ENCODE results near the gene ZDHHC17. TPM values are rescaled to one million over a fixed set of nuclear protein-coding genes. Genes with fewer than 3 reads are reported as not detected.
A peak's percentile ranks its signal among the peaks of the same experiment; 100 is the strongest.

Gene ZDHHC17
- total RNA-seq, 1 donor from 2014 or later, result 39.6 TPM

DNA sequence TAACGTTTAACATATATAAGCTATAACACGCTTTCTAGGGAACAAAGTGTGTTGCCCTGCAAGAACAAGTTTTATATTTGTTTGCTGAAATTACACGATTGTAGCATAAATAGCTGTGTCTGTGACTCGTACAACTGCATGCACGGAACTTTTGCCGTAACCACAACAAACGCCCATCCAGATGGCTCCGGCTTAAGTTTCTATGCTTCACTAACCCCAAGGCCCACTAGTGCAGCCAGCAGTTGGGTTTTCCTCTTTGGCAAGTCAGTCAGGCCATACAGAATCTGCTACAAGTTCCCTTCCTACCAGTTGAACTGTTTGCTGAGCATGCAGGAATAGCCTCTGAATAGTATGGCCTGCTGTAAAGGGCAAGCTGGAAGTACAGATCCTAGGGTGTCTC, 102.8 kb downstream of the ZDHHC17 start:
- no peak overlapping the region for H3K4me3 Mint-ChIP-seq (ENCODE audit: unreplicated experiment)
- peaks cover 81% of the 10 kb centered on the region for H3K4me1 Mint-ChIP-seq (ENCODE audit: low read depth)
- no peaks in the 10 kb centered on the region for H3K27me3 Mint-ChIP-seq (ENCODE audit: low read depth)
- no peaks in the 10 kb centered on the region for H3K9me3 Mint-ChIP-seq (ENCODE audit: low read depth)
- TF ChIP-seq, protein P1, sequence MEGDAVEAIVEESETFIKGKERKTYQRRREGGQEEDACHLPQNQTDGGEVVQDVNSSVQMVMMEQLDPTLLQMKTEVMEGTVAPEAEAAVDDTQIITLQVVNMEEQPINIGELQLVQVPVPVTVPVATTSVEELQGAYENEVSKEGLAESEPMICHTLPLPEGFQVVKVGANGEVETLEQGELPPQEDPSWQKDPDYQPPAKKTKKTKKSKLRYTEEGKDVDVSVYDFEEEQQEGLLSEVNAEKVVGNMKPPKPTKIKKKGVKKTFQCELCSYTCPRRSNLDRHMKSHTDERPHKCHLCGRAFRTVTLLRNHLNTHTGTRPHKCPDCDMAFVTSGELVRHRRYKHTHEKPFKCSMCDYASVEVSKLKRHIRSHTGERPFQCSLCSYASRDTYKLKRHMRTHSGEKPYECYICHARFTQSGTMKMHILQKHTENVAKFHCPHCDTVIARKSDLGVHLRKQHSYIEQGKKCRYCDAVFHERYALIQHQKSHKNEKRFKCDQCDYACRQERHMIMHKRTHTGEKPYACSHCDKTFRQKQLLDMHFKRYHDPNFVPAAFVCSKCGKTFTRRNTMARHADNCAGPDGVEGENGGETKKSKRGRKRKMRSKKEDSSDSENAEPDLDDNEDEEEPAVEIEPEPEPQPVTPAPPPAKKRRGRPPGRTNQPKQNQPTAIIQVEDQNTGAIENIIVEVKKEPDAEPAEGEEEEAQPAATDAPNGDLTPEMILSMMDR (IDR thresholded peaks at IDR 0.05), result no peak
- no peak for DNase-seq (ENCODE audit: low spot score)
- peaks cover 20% of the 10 kb centered on the region for H3K36me3 Mint-ChIP-seq (ENCODE audit: low read depth)
- H3K27ac Mint-ChIP-seq (ENCODE audit: unreplicated experiment), result peak overlapping the region; percentile 92

DNA sequence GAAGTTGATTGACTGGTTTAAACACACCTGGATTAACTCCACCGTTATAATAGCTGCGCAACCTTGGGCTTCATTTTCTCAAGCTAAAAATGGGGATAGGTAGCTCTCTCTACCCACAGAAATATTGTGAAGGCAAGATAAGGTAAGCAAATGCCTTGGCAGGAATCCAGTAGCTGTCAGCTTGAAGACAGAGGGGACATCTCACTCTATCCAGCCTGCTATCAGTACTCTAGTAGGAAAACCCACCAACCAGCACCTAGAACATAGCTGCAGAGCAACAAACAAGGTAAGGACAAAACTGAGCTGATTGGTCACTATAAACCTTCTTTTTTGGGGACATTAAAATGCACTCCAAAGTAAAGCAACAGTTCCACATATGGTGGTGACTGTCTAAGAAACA, 107.2 kb downstream of the ZDHHC17 start:
- H3K27ac Mint-ChIP-seq (ENCODE audit: unreplicated experiment), result peak overlapping the region; percentile 27
- no peak overlapping the region for H3K4me3 Mint-ChIP-seq (ENCODE audit: unreplicated experiment)
- peaks cover 75% of the 10 kb centered on the region for H3K4me1 Mint-ChIP-seq (ENCODE audit: low read depth)
- H3K36me3 Mint-ChIP-seq (ENCODE audit: low read depth), result peaks cover 11% of the 10 kb centered on the region
- H3K9me3 Mint-ChIP-seq (ENCODE audit: low read depth), result no peaks in the 10 kb centered on the region
- TF ChIP-seq, protein P1 (IDR thresholded peaks at IDR 0.05), result no peak
- no peaks in the 10 kb centered on the region for H3K27me3 Mint-ChIP-seq (ENCODE audit: low read depth)
- no peak for DNase-seq (ENCODE audit: low spot score)

DNA sequence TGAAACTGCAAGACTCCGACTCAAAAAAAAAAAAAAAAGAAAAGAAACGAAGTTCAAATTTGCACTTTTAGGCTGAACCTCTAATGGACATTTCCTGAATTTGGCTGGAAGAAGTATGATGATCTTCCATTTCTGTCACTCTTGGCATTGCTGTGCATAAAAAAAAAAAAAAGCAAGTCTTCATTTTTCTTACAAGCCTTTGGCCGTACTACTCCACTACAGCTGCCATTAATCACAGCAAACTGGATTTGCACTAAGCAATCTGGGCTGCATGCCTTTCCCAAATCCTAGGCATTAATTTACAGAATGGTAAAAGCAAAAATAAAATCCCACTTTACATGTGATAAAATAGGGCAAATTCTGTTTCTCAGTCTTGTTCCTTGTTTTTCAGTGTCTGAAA, 107.8 kb downstream of the ZDHHC17 start:
- Mint-ChIP-seq H3K4me3 (ENCODE audit: unreplicated experiment) (no peak overlapping the region), H3K9me3 (ENCODE audit: low read depth) (no peaks in the 10 kb centered on the region), H3K27me3 (ENCODE audit: low read depth) (no peaks in the 10 kb centered on the region), H3K36me3 (ENCODE audit: low read depth) (peaks cover 11% of the 10 kb centered on the region), H3K4me1 (ENCODE audit: low read depth) (peaks cover 75% of the 10 kb centered on the region), H3K27ac (ENCODE audit: unreplicated experiment) (peak overlapping the region; percentile 45)
- TF ChIP-seq, protein P1 (IDR thresholded peaks at IDR 0.05), result no peak
- no peak for DNase-seq (ENCODE audit: low spot score)

DNA sequence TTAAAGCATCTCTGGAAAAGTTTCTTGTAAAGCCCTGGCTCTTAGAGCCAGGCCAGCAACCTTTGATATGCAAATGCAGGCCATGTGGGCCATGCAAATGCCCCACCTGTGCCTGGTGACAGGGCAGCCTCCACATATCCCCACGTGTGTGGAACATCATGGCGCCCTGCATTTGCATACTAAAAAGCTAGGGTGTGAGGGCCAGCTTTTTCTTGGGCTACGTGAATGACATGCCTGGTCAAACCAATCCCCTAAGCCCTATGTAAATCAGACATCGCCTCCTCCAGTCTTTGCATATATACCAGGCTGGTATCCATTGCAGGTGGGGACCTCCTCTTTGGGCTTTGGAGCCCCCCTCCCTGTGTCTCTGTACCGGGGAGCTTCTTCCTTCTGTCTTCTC, 108.5 kb downstream of the ZDHHC17 start:
- no peaks in the 10 kb centered on the region for H3K9me3 Mint-ChIP-seq (ENCODE audit: low read depth)
- H3K27ac Mint-ChIP-seq (ENCODE audit: unreplicated experiment), result peak overlapping the region; percentile 57
- TF ChIP-seq, protein P1 (IDR thresholded peaks at IDR 0.05), result no peak
- DNase-seq (ENCODE audit: low spot score), result no peak
- H3K4me3 Mint-ChIP-seq (ENCODE audit: unreplicated experiment), result no peak overlapping the region
- H3K36me3 Mint-ChIP-seq (ENCODE audit: low read depth), result peaks cover 11% of the 10 kb centered on the region
- H3K27me3 Mint-ChIP-seq (ENCODE audit: low read depth), result no peaks in the 10 kb centered on the region
- peaks cover 78% of the 10 kb centered on the region for H3K4me1 Mint-ChIP-seq (ENCODE audit: low read depth)

DNA sequence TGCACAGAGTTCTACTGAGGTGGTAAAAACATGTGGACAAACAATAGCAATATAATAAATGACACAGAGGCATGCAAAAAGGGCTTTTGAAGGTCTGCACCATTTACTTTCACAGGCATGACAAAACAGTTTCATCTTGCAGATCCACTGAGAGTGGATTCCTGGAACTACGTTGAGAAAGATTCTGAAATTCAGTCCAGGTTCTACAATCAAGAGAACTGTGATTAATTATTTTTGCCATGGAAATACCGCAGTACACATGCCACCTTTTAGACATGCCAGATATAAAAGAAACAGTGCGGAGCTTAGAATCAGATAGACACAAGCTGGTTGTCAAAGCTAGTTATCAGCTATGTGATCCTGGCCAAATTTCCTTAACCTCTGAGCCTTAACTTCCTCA, 110.1 kb downstream of the ZDHHC17 start:
- H3K4me1 Mint-ChIP-seq (ENCODE audit: low read depth), result peaks cover 74% of the 10 kb centered on the region
- DNase-seq (ENCODE audit: low spot score), result no peak
- H3K36me3 Mint-ChIP-seq (ENCODE audit: low read depth), result peaks cover 7% of the 10 kb centered on the region
- H3K27ac Mint-ChIP-seq (ENCODE audit: unreplicated experiment), result no peak overlapping the region
- no peaks in the 10 kb centered on the region for H3K27me3 Mint-ChIP-seq (ENCODE audit: low read depth)
- H3K4me3 Mint-ChIP-seq (ENCODE audit: unreplicated experiment), result no peak overlapping the region
- TF ChIP-seq, protein P1 (IDR thresholded peaks at IDR 0.05), result no peak
- no peaks in the 10 kb centered on the region for H3K9me3 Mint-ChIP-seq (ENCODE audit: low read depth)

All from chondrocyte (in vitro differentiated cells).